Astrocyte (in vitro differentiated cells and primary cell): ENCODE results near the gene RFTN1.

Experiments used
- CTCF ChIP-seq: IDR thresholded peaks from 2 replicates; pipeline ENCODE4 v1.5.1; 2011; ENCODE audit warnings: low read depth, mild to moderate bottlenecking, inconsistent platforms, low read length, moderate library complexity; ENCODE audit not compliant: insufficient read depth
- EZH2 ChIP-seq: IDR thresholded peaks from 2 replicates; pipeline ENCODE4 v1.6.1; 2012; ENCODE audit warnings: mild to moderate bottlenecking, low read length, inconsistent platforms; ENCODE audit not compliant: insufficient read depth

- no peak for TF ChIP-seq CTCF
- TF ChIP-seq EZH2: no peak
Measured at GRCh38 chr3:16280671-16281070, 232.8 kb downstream of the RFTN1 start.
